SK-N-MC (cell line): Measurements from ENCODE around the gene ABI2.

Source experiments
- DNase-seq: peaks from one replicate; pipeline ENCODE4 v3.0.0-alpha.2; 2011; ENCODE audit warnings: low read depth, low spot score
- H3K27ac ChIP-seq: fragments of 200-600 bp; sonication (generic); 2 replicates; pipeline ENCODE4 v1.5.1; 2016; ENCODE audit warnings: mixed run types
- H3K36me3 ChIP-seq: fragments of 200-600 bp; sonication (generic); 2 replicates; pipeline ENCODE4 v1.6.1; 2017; ENCODE audit warnings: antibody characterized with exemption, low read length, mixed read lengths; ENCODE audit not compliant: insufficient read depth
- H3K4me3 ChIP-seq: fragments of 200-600 bp; sonication (generic); 2 replicates; pipeline ENCODE4 v1.5.1; 2016
- H3K9ac ChIP-seq: fragments of 200-600 bp; sonication (generic); 2 replicates; pipeline ENCODE4 v1.8.0; 2017; ENCODE audit warnings: mixed run types, mixed read lengths; ENCODE audit not compliant: insufficient read length
- H3K9me3 ChIP-seq: fragments of 200-600 bp; sonication (generic); 2 replicates; pipeline ENCODE4 v1.6.1; 2017; ENCODE audit warnings: low read depth, mild to moderate bottlenecking, antibody characterized with exemption, low read length, moderate library complexity, mixed read lengths
- EZH2 ChIP-seq: fragments of 200-600 bp; sonication (generic); IDR thresholded peaks from one replicate; pipeline ENCODE4 v1.6.1; 2017; ENCODE audit warnings: antibody characterized with exemption
- FOXP2 ChIP-seq: optimal IDR thresholded peaks from 2 replicates; pipeline ENCODE3; 2011; ENCODE audit warnings: mild to moderate bottlenecking, moderate library complexity; ENCODE audit not compliant: insufficient read depth; ENCODE audit errors: extremely low read length, control extremely low read depth
- POLR2AphosphoS5 ChIP-seq: IDR thresholded peaks from 2 replicates; pipeline ENCODE4 v1.6.1; 2012; ENCODE audit warnings: mild to moderate bottlenecking, low read depth, low read length, borderline replicate concordance

Gene ABI2

GRCh38 chr2:203346612-203347011 is 18.4 kb downstream of the ABI2 start:
- Histone ChIP-seq H3K9ac (no peak overlapping the region), H3K36me3 (peaks cover 11% of the 10 kb centered on the region; the same call in 1 of the 2 replicates), H3K4me3 (no peak overlapping the region), H3K9me3 (no peaks in the 10 kb centered on the region), H3K27ac (no peak overlapping the region)
- TF ChIP-seq FOXP2, result no peak
- TF ChIP-seq POLR2AphosphoS5, result no peak
- no peak for TF ChIP-seq EZH2
- DNase-seq, result no peak

DNA sequence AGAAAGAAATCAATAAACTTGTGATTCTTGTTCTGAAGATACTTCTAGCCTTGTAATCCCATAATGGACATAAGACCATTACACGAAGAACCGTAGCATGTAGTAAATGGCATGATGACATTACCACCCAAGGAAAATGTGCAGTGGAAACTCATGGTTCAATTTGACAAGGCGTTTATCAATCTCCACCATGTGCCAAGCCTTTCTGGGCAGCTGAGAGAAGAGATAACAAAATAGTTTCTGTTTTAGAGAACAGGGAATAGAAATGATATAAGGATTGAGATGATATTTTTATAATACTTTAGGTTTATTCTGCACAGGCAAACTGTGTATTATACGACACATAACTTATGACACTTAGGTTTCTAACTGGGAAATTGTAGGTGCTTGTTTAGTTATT is 19.2 kb downstream of the ABI2 start:
- Histone ChIP-seq H3K27ac (no peak overlapping the region), H3K9ac (no peak overlapping the region), H3K36me3 (peaks cover 11% of the 10 kb centered on the region; the same call in 1 of the 2 replicates), H3K9me3 (no peaks in the 10 kb centered on the region), H3K4me3 (no peak overlapping the region)
- TF ChIP-seq FOXP2 (no peak), EZH2 (no peak), POLR2AphosphoS5 (no peak)
- no peak for DNase-seq

DNA sequence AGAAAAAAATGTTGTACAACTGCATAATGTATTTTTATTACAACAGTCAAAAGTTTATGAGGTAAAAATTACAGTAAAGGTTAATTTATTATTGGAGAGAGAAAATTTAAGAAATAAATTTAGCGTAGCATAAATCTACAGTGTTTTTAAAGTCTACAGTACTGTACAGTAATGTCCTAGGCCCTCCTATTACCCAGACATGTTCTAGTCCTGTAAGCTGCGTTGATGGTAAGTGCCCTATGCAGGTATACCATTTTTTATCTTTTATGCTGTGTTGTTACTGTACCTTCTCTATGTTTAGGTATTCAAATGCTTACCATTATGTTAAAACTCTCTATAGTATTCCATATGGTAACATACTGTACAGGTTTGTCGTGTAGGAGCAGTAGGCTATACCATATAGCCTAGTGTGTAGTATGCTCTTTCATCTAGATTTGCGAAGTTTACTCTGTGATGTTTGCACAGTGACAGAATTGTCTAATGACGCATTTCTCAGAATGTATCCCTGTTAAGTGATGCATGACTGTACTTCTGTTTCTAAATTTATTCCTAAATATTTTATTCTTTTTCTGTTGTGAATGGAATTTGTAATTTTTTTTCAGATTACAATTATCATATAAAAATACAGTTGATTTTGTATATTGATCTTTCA is 24.5 kb downstream of the ABI2 start:
- no peak for DNase-seq
- H3K9me3 ChIP-seq, result no peaks in the 10 kb centered on the region
- no peak overlapping the region for H3K4me3 ChIP-seq
- 0 out of 2 replicates have a peak, but pooled peaks cover 9% of the 10 kb centered on the region for H3K36me3 ChIP-seq
- TF ChIP-seq POLR2AphosphoS5, result no peak
- no peak for TF ChIP-seq FOXP2
- no peak for TF ChIP-seq EZH2
- no peak overlapping the region for H3K27ac ChIP-seq
- H3K9ac ChIP-seq, result no peak overlapping the region

- no peak for DNase-seq
- H3K9me3 ChIP-seq, result no peaks in the 10 kb centered on the region
- H3K9ac ChIP-seq, result no peak overlapping the region
- H3K27ac ChIP-seq, result no peak overlapping the region
- TF ChIP-seq FOXP2, result no peak
- TF ChIP-seq EZH2, result no peak
- TF ChIP-seq POLR2AphosphoS5, result no peak
- H3K4me3 ChIP-seq, result no peak overlapping the region
- peaks cover 14% of the 10 kb centered on the region; the same call in 1 of the 2 replicates for H3K36me3 ChIP-seq
Measured at GRCh38 chr2:203354966-203355365, 26.8 kb downstream of the ABI2 start.

- no peak for DNase-seq
- Histone ChIP-seq H3K4me3 (no peak overlapping the region), H3K36me3 (peaks cover 14% of the 10 kb centered on the region; the same call in 1 of the 2 replicates), H3K9ac (no peak overlapping the region), H3K9me3 (no peaks in the 10 kb centered on the region), H3K27ac (no peak overlapping the region)
- TF ChIP-seq POLR2AphosphoS5, result no peak
- no peak for TF ChIP-seq FOXP2
- no peak for TF ChIP-seq EZH2
Measured at GRCh38 chr2:203359450-203359849, 31.3 kb downstream of the ABI2 start.

GRCh38 chr2:203360833-203361430 is 32.7 kb downstream of the ABI2 start:
- no peaks in the 10 kb centered on the region for H3K9me3 ChIP-seq
- H3K27ac ChIP-seq, result no peak overlapping the region
- TF ChIP-seq EZH2, result no peak
- no peak for TF ChIP-seq FOXP2
- no peak for TF ChIP-seq POLR2AphosphoS5
- H3K36me3 ChIP-seq, result peaks cover 5% of the 10 kb centered on the region; the same call in 1 of the 2 replicates
- H3K9ac ChIP-seq, result no peak overlapping the region
- H3K4me3 ChIP-seq, result no peak overlapping the region
- no peak for DNase-seq

GRCh38 chr2:203361495-203361894 is 33.3 kb downstream of the ABI2 start:
- H3K9ac ChIP-seq, result no peak overlapping the region
- H3K36me3 ChIP-seq, result peaks cover 6% of the 10 kb centered on the region
- TF ChIP-seq FOXP2 (no peak), POLR2AphosphoS5 (no peak), EZH2 (no peak)
- no peak overlapping the region for H3K27ac ChIP-seq
- no peak overlapping the region for H3K4me3 ChIP-seq
- no peaks in the 10 kb centered on the region for H3K9me3 ChIP-seq
- no peak for DNase-seq

DNA sequence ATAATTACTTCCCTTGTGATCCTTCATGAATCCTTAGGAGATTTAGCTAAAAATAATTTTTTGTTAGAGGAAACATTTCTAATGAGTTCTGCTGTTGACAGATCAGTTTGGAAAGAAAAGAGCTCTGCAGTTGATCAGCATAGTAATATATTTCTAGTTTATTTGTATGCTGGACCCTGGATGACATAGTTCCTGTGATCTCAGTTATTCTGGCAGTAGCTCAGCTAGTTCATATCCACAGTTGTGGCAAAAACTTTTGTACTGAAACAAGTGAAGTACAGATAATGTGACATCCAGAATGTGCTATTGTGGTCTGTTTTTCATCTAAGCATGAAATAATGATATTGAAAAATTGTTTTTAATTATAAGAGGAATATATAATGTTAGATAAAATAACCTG is 33.7 kb downstream of the ABI2 start:
- Histone ChIP-seq H3K9me3 (no peaks in the 10 kb centered on the region), H3K36me3 (peaks cover 11% of the 10 kb centered on the region), H3K27ac (no peak overlapping the region), H3K4me3 (no peak overlapping the region), H3K9ac (no peak overlapping the region)
- no peak for DNase-seq
- no peak for TF ChIP-seq EZH2
- no peak for TF ChIP-seq POLR2AphosphoS5
- TF ChIP-seq FOXP2, result no peak
